Hepatocyte (in vitro differentiated cells): ENCODE measurements around the gene CPT2.

ENCODE experiments used
- CTCF ChIP-seq: fragments of 200-600 bp; sonication (generic); IDR thresholded peaks from 2 replicates; pipeline ENCODE4 v1.5.1; 2016; ENCODE audit warnings: antibody characterized with exemption, mild to moderate bottlenecking; ENCODE audit not compliant: poor library complexity
- EZH2 ChIP-seq: fragments of 200-600 bp; sonication (generic); IDR thresholded peaks from 2 replicates; pipeline ENCODE4 v1.6.1; 2016; ENCODE audit warnings: antibody characterized with exemption, mild to moderate bottlenecking, borderline replicate concordance
- EZH2phosphoT487 ChIP-seq: fragments of 200-600 bp; sonication (generic); IDR thresholded peaks from one replicate; pipeline ENCODE4 v1.6.1; 2018; ENCODE audit warnings: antibody characterized with exemption, mild to moderate bottlenecking, low read depth, moderate library complexity; ENCODE audit not compliant: unreplicated experiment, severe bottlenecking

DNA sequence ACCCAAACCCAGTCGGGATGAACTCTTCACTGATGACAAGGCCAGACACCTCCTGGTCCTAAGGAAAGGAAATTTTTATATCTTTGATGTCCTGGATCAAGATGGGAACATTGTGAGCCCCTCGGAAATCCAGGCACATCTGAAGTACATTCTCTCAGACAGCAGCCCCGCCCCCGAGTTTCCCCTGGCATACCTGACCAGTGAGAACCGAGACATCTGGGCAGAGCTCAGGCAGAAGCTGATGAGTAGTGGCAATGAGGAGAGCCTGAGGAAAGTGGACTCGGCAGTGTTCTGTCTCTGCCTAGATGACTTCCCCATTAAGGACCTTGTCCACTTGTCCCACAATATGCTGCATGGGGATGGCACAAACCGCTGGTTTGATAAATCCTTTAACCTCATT, 13.7 kb downstream of the CPT2 start:
- TF ChIP-seq EZH2phosphoT487 (no peak), CTCF (no peak), EZH2 (no peak)
